Measurements from ENCODE around the gene TULP4.

Gene TULP4

GRCh38 chr6:158492881-158493280 lies 180.6 kb downstream of the TULP4 start:
- CTCF ChIA-PET = interaction anchor here (1.5 kb wide), 1 partner anchor 26 kb away, joined by 3 read pairs; no protein-coding TSS in a partner anchor
- no peak for TF ChIP-seq L3MBTL2 (conservative IDR thresholded peaks at IDR 0.05)
- no peak for TF ChIP-seq ARNT (IDR thresholded peaks at IDR 0.05)
- TF ChIP-seq SUZ12 (IDR thresholded peaks at IDR 0.05) = no peak
- no peak for TF ChIP-seq ELF4 (IDR thresholded peaks at IDR 0.05)
- no peak for TF ChIP-seq FOXK2 (IDR thresholded peaks at IDR 0.05)
- no peak for TF ChIP-seq FOXM1 (IDR thresholded peaks at IDR 0.05; ENCODE audit: borderline replicate concordance)
- TF ChIP-seq CTBP1 (IDR thresholded peaks at IDR 0.05; ENCODE audit: borderline replicate concordance) = no peak
- TF ChIP-seq, protein P1, sequence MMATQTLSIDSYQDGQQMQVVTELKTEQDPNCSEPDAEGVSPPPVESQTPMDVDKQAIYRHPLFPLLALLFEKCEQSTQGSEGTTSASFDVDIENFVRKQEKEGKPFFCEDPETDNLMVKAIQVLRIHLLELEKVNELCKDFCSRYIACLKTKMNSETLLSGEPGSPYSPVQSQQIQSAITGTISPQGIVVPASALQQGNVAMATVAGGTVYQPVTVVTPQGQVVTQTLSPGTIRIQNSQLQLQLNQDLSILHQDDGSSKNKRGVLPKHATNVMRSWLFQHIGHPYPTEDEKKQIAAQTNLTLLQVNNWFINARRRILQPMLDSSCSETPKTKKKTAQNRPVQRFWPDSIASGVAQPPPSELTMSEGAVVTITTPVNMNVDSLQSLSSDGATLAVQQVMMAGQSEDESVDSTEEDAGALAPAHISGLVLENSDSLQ (IDR thresholded peaks at IDR 0.05) = no peak
- TF ChIP-seq LEF1 (IDR thresholded peaks at IDR 0.05; ENCODE audit: borderline replicate concordance) = no peak
- TF ChIP-seq TARDBP (IDR thresholded peaks at IDR 0.05) = no peak
- TF ChIP-seq FOXA1 (IDR thresholded peaks at IDR 0.05) = no peak
- no peak for TF ChIP-seq ZNF384 (IDR thresholded peaks at IDR 0.05)
- TF ChIP-seq BHLHE40 (IDR thresholded peaks at IDR 0.05; ENCODE audit: borderline replicate concordance) = no peak
- no peak for DNase-seq (ENCODE audit: extremely low spot score)
- POLR2A ChIA-PET = interaction anchor here (1.3 kb wide), 1 partner anchor 10 kb away, joined by 3 read pairs; no protein-coding TSS in a partner anchor

DNA sequence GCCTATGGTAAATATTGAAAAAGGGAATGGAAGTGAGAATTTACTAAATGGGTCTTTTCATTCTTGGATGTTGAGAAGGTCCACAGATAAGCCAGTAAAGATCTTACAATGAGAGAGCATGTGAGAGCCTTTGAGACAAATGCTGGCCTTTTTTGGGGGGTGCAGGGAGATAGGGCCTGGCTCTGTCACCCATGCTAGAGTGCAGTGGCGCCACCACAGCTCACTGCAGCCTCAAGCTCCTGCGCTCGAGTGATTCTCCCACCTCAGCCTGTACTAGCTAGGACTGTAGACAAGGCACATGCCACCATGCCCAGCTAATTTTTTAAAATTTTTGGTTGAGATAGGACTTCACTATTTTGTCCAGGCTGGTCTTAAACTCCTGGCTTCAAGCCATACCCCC lies 184.4 kb downstream of the TULP4 start:
- TF ChIP-seq L3MBTL2 (conservative IDR thresholded peaks at IDR 0.05) (no peak), FOXA1 (IDR thresholded peaks at IDR 0.05) (no peak), SUZ12 (IDR thresholded peaks at IDR 0.05) (no peak), ZNF384 (IDR thresholded peaks at IDR 0.05) (no peak), CTBP1 (IDR thresholded peaks at IDR 0.05; ENCODE audit: borderline replicate concordance) (no peak), FOXM1 (IDR thresholded peaks at IDR 0.05; ENCODE audit: borderline replicate concordance) (no peak), ELF4 (IDR thresholded peaks at IDR 0.05) (no peak), BHLHE40 (IDR thresholded peaks at IDR 0.05; ENCODE audit: borderline replicate concordance) (no peak), SP1 (IDR thresholded peaks at IDR 0.05) (no peak), NFRKB (IDR thresholded peaks at IDR 0.05) (no peak), ARNT (IDR thresholded peaks at IDR 0.05) (no peak), HDGF (IDR thresholded peaks at IDR 0.05; ENCODE audit: borderline replicate concordance) (no peak), LEF1 (IDR thresholded peaks at IDR 0.05; ENCODE audit: borderline replicate concordance) (no peak), TARDBP (IDR thresholded peaks at IDR 0.05) (no peak), FOXK2 (IDR thresholded peaks at IDR 0.05) (no peak)
- TF ChIP-seq, protein P1 (IDR thresholded peaks at IDR 0.05) = no peak
- DNase-seq (ENCODE audit: extremely low spot score) = no peak
- ChIA-PET CTCF (no interaction called here), POLR2A (no interaction called here)

- CTCF ChIA-PET = no interaction called here
- DNase-seq (ENCODE audit: extremely low spot score) = no peak
- TF ChIP-seq CTBP1 (IDR thresholded peaks at IDR 0.05; ENCODE audit: borderline replicate concordance) (no peak), SP1 (IDR thresholded peaks at IDR 0.05) (no peak), LEF1 (IDR thresholded peaks at IDR 0.05; ENCODE audit: borderline replicate concordance) (no peak), FOXM1 (IDR thresholded peaks at IDR 0.05; ENCODE audit: borderline replicate concordance) (no peak), ARNT (IDR thresholded peaks at IDR 0.05) (no peak), NFRKB (IDR thresholded peaks at IDR 0.05) (no peak), FOXA1 (IDR thresholded peaks at IDR 0.05) (no peak), L3MBTL2 (conservative IDR thresholded peaks at IDR 0.05) (no peak), HDGF (IDR thresholded peaks at IDR 0.05; ENCODE audit: borderline replicate concordance) (no peak), ZNF384 (IDR thresholded peaks at IDR 0.05) (no peak), BHLHE40 (IDR thresholded peaks at IDR 0.05; ENCODE audit: borderline replicate concordance) (no peak)
- POLR2A ChIA-PET = no interaction called here
These were observed 185.4 kb downstream of the TULP4 start for GRCh38 chr6:158497620-158498019.

DNA sequence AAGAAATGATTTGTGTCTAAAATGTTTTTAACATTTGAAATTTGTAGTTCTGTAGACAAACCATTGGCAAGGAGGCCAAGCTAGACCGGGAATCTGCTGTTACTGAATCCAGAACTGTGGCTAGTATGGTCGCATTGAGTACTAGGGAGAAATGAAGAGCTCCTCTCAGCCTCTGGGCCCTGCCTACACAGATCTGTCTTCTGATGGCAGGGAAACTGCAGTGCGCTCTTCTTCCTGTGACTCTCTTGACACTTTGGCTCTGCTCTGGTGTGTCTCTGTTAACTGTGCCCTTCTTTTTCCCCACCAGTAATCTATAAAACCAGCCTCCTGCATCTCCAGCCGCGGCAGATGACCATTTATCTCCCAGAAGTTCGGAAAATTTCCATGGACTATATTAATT lies 186.1 kb downstream of the TULP4 start:
- no peak for TF ChIP-seq L3MBTL2 (conservative IDR thresholded peaks at IDR 0.05)
- TF ChIP-seq LEF1 (IDR thresholded peaks at IDR 0.05; ENCODE audit: borderline replicate concordance) = no peak
- TF ChIP-seq SUZ12 (IDR thresholded peaks at IDR 0.05) = no peak
- CTCF ChIA-PET = no interaction called here
- POLR2A ChIA-PET = no interaction called here
- no peak for DNase-seq (ENCODE audit: extremely low spot score)

DNA sequence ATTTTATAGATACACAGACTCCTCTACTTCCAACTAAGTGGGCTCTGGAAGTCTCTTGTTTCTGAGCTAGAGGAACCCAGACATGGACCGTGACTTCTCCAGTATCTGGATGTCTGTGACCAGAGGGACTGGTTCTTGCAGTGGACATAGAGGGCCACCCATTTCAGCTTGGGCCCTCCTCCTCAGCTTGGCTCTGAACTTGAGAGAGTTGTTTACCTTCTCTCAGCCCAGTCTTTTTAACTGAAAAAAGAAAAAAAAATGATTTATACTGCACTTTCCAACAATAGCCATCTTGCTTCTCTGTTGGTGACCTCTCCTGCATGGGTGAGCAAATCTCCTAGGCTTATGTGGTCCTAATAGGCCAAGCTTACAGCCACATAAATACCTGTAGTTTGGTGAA lies 187.3 kb downstream of the TULP4 start:
- CTCF ChIA-PET = interaction anchor here (0.6 kb wide), 1 partner anchor 268 kb away, joined by 6 read pairs; no protein-coding TSS in a partner anchor
- DNase-seq (ENCODE audit: extremely low spot score) = no peak
- POLR2A ChIA-PET = no interaction called here
- TF ChIP-seq FOXM1 (IDR thresholded peaks at IDR 0.05; ENCODE audit: borderline replicate concordance) (no peak), ELF4 (IDR thresholded peaks at IDR 0.05) (no peak), SUZ12 (IDR thresholded peaks at IDR 0.05) (no peak), LEF1 (IDR thresholded peaks at IDR 0.05; ENCODE audit: borderline replicate concordance) (no peak), ARNT (IDR thresholded peaks at IDR 0.05) (no peak), ZNF384 (IDR thresholded peaks at IDR 0.05) (no peak), FOXA1 (IDR thresholded peaks at IDR 0.05) (no peak), SP1 (IDR thresholded peaks at IDR 0.05) (no peak), TARDBP (IDR thresholded peaks at IDR 0.05) (no peak)

- TF ChIP-seq CTBP1 (IDR thresholded peaks at IDR 0.05; ENCODE audit: borderline replicate concordance) = no peak
- TF ChIP-seq ELF4 (IDR thresholded peaks at IDR 0.05) = no peak
- TF ChIP-seq ZNF384 (IDR thresholded peaks at IDR 0.05) = no peak
- TF ChIP-seq FOXK2 (IDR thresholded peaks at IDR 0.05) = no peak
- TF ChIP-seq FOXM1 (IDR thresholded peaks at IDR 0.05; ENCODE audit: borderline replicate concordance) = no peak
- no peak for TF ChIP-seq SP1 (IDR thresholded peaks at IDR 0.05)
- no peak for TF ChIP-seq L3MBTL2 (conservative IDR thresholded peaks at IDR 0.05)
- no peak for TF ChIP-seq SUZ12 (IDR thresholded peaks at IDR 0.05)
- TF ChIP-seq, protein P1 (IDR thresholded peaks at IDR 0.05) = no peak
- no peak for TF ChIP-seq NFRKB (IDR thresholded peaks at IDR 0.05)
- TF ChIP-seq BHLHE40 (IDR thresholded peaks at IDR 0.05; ENCODE audit: borderline replicate concordance) = no peak
- TF ChIP-seq HDGF (IDR thresholded peaks at IDR 0.05; ENCODE audit: borderline replicate concordance) = no peak
- no peak for TF ChIP-seq ARNT (IDR thresholded peaks at IDR 0.05)
- no peak for TF ChIP-seq FOXA1 (IDR thresholded peaks at IDR 0.05)
- TF ChIP-seq LEF1 (IDR thresholded peaks at IDR 0.05; ENCODE audit: borderline replicate concordance) = no peak
- no peak for TF ChIP-seq TARDBP (IDR thresholded peaks at IDR 0.05)
- no peak for DNase-seq (ENCODE audit: extremely low spot score)
- ChIA-PET CTCF (interaction anchor here (0.6 to 1.1 kb wide), 2 partner anchors 10 to 269 kb away, joined by 3 to 6 read pairs; no protein-coding TSS in a partner anchor), POLR2A (no interaction called here)
These were observed 187.9 kb downstream of the TULP4 start for GRCh38 chr6:158500016-158500735.
